HG03039 (cell line): ENCODE measurements around the gene CITED2.
"Not testable (repeated sequence)": the region's sequence is repeated elsewhere in the genome, so short reads cannot be mapped to it uniquely, and the experiment has no call there.

Experiments used
- ATAC-seq: cut with Tn5 transposase; IDR thresholded peaks from one replicate; pipeline ENCODE4 v1.9.1; 2021; ENCODE audit warnings: mild to moderate bottlenecking, moderate library complexity; ENCODE audit not compliant: unreplicated experiment

The CITED2 gene

DNA sequence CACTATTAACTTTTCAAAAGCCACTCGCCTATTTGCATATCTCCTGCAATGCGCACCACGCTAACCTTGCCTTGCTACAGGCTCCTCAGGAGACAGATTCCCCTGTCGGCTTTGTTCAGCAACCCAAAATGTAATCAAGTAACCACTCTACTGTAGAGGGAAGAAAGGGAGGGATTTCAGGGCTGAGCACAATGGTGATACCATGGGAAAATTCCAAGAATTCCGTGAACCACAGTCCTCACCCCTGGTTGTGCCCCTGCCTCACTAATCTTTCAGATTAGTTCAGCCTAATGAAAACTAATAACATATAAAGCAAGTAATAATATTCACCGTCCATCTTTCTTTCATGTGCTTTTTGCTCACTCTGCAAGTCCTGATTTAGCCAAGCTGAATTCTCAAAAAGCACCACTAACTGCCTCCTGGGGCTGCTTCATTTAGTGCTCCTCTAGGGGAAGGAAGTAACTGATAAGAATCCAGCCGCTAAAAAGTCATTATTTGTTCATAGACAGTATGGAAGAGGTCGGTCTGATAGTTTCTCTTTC lies 6.6 kb downstream of the CITED2 start:
- ATAC-seq = no peak

- no peak for ATAC-seq
These were observed 9.5 kb downstream of the CITED2 start for GRCh38 chr6:139364982-139365379.

GRCh38 chr6:139364302-139364981 lies 10.0 kb downstream of the CITED2 start:
- no peak for ATAC-seq

DNA sequence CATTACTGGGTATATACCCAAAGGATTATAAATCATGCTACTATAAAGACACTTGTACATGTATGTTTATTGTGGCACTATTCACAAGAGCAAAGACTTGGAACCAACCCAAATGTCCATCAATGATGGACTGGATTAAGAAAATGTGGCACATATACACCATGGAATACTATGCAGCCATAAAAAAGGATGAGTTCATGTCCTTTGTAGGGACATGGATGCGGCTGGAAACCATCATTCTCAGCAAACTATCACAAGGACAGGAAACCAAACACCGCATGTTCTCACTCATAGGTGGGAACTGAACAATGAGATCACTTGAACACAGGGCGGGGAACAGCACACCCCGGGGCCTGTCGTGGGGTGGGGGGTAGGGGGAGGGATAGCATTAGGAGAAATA lies 10.7 kb downstream of the CITED2 start:
- ATAC-seq = not testable (repeated sequence)

GRCh38 chr6:139363123-139363522 lies 11.3 kb downstream of the CITED2 start:
- ATAC-seq = not testable (repeated sequence)

GRCh38 chr6:139361211-139361610 lies 13.2 kb downstream of the CITED2 start:
- no peak for ATAC-seq

DNA sequence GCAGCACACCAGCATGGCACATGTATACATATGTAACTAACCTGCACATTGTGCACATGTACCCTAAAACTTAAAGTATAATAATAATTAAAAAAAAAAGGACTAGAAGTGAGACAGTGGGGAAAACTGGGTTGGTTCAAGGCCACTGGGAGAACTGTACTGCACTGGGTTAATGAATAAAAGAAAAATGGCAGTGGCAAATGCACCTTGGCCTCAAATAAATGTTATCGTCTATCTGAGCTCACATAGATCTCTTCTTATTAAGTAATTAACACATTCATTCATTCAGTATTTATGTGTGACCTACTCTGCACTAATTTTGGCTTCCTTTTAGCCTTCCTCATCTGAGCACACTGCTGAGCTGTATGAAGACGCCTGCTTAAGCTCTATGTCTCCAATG lies 17.5 kb downstream of the CITED2 start:
- ATAC-seq = no peak

- no peak for ATAC-seq
These were observed 18.5 kb downstream of the CITED2 start for GRCh38 chr6:139355777-139356445.

DNA sequence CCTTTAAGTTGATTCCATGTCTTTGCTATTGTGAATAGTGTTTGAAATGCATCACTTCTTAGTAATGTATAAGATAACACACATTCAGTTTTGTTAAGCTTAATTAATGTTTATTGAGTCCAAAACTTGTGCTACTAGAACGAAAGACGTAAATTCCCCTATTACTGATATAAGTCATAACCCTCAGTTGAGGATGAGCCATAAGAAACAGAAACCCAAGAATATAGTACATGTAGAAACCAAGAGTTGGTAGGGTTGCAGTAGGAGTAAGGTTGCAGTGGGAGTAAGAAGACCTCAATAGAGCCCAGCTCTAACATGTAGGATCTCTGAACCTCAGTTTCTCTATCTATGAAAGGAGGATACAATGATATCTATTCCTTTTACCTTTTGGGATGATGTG lies 19.3 kb downstream of the CITED2 start:
- peak; percentile 74 for ATAC-seq

DNA sequence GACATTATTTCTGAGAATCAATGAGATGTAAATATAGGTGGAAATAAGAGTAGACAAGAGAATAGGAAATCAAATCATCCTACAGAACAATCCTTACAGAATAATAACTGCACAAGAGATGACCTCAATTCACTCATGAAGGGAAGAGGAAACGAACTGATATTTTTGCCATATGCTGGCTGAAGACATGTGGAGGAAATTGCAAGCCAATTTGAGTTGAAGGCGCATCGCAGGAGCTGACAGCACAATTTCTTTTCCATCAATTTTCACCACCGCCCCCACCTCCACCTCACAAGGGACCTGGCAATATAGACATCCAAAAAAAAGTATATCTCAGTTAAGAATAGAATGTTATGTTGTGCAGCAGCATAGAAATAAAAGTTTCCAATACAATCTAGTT lies 20.3 kb downstream of the CITED2 start:
- ATAC-seq = no peak

DNA sequence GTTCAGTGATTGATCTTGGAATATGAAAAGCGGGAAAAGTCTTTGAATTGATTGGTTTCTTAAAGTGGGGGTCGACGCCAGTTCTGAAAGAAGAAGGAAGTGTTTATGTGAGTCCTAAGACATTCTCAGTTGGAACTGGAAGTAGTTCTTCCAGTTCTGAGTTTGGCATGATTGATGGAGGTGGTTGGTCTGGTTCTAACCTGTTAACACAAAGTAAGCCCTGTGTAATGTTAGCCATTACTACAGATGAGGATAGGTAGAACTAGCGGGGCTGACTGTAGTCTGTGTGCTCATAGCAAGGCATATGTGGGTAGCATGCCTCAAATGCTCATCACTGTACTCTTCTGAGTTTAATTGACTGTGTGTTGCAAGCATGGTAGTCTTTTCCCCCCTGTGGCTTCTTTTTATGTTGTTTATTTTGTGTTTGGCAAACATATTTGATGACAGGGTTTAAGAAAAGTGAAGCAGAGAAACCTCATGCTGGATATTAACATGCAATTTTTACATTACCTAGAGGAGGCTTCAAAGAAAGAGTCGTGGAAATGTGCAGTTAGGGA lies 24.9 kb downstream of the CITED2 start:
- ATAC-seq = no peak

DNA sequence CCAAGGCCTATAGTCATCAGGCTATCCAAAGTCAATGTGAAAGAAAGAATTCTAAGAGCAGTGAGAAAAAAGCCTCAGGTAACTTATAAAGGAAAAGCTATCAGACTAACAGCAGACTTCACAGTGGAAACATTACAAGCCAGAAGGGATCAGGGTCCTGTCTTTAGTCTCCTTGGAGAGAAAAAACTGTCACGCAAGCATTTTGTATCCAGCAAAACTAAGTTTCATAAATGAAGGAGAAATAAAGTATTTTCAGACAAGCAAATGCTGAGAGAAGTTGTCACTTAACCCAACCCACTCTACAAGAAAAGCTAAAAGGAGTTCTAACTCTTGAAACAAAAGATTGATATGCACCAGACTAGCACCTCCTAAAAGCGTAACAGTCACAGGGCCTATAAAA lies 28.1 kb downstream of the CITED2 start:
- ATAC-seq = no peak

DNA sequence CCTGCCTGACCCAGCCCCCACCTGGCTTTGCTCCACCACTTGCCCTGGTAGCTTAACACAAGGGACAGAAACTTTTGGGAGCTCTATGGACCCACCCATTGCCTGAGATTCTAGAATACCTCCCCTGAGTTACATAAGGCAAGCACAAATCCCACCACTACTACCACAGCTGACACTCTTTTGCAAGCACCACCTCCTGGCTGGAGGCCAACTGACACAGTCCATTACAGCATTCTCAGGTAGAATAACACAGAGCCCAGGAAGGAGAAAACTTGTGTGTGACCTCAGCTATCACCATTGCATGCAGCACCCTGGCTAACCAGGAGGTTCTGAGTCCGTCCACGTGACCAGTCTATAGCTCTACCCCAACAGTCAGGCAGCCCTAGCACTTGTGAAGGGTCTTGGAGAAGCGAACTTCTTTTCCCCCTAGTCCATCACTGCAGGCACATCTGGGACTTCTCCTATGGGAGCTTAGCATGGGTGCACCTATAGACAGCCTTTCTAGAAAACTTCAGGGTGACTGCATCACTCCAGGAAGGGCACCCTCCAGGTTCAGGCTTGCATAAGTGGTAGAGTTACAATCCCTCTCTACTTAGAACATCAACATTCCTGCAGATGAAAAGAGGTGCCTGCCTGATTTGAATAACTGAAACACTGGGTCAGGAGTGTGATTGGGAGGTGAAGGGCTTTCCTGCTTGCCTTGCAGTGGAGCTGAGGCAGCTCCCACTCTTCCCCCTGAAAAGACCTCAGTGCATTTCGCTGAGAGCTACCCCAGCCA lies 30.1 kb downstream of the CITED2 start:
- ATAC-seq = no peak

- no peak for ATAC-seq
These were observed 31.2 kb downstream of the CITED2 start for GRCh38 chr6:139343052-139343750.

DNA sequence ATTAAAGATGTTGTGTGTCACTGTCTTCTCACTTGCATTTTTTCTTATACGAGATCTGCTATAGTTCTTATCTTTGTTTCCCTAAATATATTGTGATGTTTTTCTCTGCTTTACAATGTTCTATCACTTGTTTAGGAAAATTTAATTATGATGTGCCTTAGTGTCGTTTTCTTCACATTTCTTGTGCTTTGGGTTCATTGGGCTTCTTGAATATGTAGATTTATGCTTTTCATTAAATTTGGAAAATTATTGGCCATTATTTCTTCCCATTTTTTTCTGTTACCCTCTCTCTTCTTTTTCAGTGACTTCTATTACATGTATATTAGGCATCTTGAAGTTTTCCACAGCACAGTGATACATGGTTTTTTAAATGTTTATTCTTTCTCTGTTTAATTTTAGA lies 33.4 kb downstream of the CITED2 start:
- no peak for ATAC-seq

GRCh38 chr6:139338795-139339194 lies 35.7 kb downstream of the CITED2 start:
- no peak for ATAC-seq

GRCh38 chr6:139337830-139338229 lies 36.6 kb downstream of the CITED2 start:
- no peak for ATAC-seq

DNA sequence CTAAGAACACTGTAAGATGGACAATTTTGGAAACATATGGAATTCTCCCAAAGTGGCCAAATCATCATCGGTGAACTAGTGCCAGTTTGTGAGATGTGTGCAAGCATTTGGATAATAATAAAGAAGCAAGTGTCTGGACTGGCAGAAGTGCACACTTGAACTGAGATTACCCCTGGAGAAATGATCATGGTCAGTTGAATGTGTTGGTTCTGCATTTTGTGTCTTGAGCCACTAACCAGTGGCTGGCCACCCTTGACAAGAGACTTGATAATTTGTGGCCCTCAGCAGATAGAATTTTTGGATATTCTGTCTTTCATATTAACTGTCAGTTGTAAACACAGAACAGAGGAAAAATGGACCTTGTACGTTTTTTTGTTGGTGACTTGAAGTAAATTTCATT lies 37.4 kb downstream of the CITED2 start:
- no peak for ATAC-seq

DNA sequence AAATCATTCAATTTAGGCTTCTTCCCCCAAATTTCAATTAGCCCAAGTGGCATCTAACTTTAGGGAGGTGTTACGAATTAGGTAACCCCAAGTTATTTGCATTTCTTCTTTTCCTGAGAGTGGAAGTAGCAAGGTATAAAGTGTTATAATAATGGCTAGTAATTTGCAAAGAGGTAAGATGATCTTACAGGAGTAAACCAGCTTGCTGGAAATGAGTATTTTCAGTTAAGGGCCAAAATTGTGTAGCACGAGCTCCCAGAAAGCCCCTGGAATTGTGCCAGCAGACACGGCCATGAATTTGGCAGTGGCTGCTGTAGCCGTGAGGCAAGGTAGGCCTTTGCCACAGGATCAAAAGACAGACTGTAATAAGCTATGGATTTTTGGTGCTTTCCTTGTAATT lies 38.0 kb downstream of the CITED2 start:
- no peak for ATAC-seq

- ATAC-seq = no peak
These were observed 38.8 kb downstream of the CITED2 start for GRCh38 chr6:139335447-139336210.
